Colonic mucosa (tissue), 4 donors: ENCODE measurements around the gene ALPK3. TPM values are rescaled to one million over a fixed set of nuclear protein-coding genes. Genes with fewer than 3 reads are reported as not detected.

Experiments used
- DNase-seq: peaks from one replicate; pipeline ENCODE4 v3.0.0-alpha.2; 2020
- H3K27ac ChIP-seq: fragments of 200-600 bp; one replicate; pipeline ENCODE4 v1.8.0; 2021
- H3K27me3 ChIP-seq: fragments of 200-600 bp; one replicate; pipeline ENCODE4 v1.8.0; 2021
- H3K36me3 ChIP-seq: fragments of 200-600 bp; one replicate; pipeline ENCODE4 v1.8.0; 2021
- H3K4me1 ChIP-seq: fragments of 200-600 bp; one replicate; pipeline ENCODE4 v1.8.0; 2021; ENCODE audit warnings: mild to moderate bottlenecking
- H3K4me3 ChIP-seq: fragments of 200-600 bp; one replicate; pipeline ENCODE4 v1.8.0; 2021
- H3K9ac ChIP-seq, 2 donors: one replicate each; pipeline ENCODE4 v1.7.0; 2013; ENCODE audit warnings: control low read depth in 2 of 2, low read depth in 2 of 2, low read length in 2 of 2
- H3K9me3 ChIP-seq: fragments of 200-600 bp; one replicate; pipeline ENCODE4 v1.8.0; 2021
- CTCF ChIP-seq: fragments of 200-600 bp; IDR thresholded peaks from one replicate; pipeline ENCODE4 v1.8.0; 2022; ENCODE audit warnings: antibody characterized with exemption, mild to moderate bottlenecking
- intact Hi-C: fragments of 100-400 bp; cut with DNase I; formaldehyde crosslinking; loops from one replicate; pipeline ENCODE4 v1.14.1; 2022
- total RNA-seq, 2 donors: library from RNA; stranded (reverse); fragmentation: NEBNext Ultra II Directional in 1 of 2; extraction: Animal tissue kit (Norgen Biotek cat#: 25700) in 1 of 2; gene quantifications; one replicate each; pipeline ENCODE4 v1.2.1, GENCODE V29; 2021
- donor health status: healthy.
- donor health status: DM: no; HTN: no; CAD: no.
- donor health status: DM: no; HTN: no; CAD: no.

The ALPK3 gene
- total RNA-seq, 2 donors from 2014 or later: 0.74 to 2.4 TPM

GRCh38 chr15:84885801-84886200 is 68.6 kb downstream of the ALPK3 start:
- Histone ChIP-seq H3K27me3 (no peaks in the 10 kb centered on the region), H3K9ac (no peak overlapping the region), H3K27ac (no peak overlapping the region), H3K36me3 (no peaks in the 10 kb centered on the region), H3K9me3 (no peaks in the 10 kb centered on the region), H3K4me1 (no peaks in the 10 kb centered on the region), H3K4me3 (no peak overlapping the region)
- DNase-seq: no peak
- no peak for TF ChIP-seq CTCF
- intact Hi-C loops: no loop called here

GRCh38 chr15:84886211-84886983 is 69.2 kb downstream of the ALPK3 start:
- H3K4me3 ChIP-seq: no peak overlapping the region
- DNase-seq: no peak
- intact Hi-C loops: no loop called here
- no peaks in the 10 kb centered on the region for H3K36me3 ChIP-seq
- no peaks in the 10 kb centered on the region for H3K9me3 ChIP-seq
- no peak for TF ChIP-seq CTCF
- no peaks in the 10 kb centered on the region for H3K27me3 ChIP-seq
- no peak overlapping the region for H3K9ac ChIP-seq
- no peak overlapping the region for H3K27ac ChIP-seq
- no peaks in the 10 kb centered on the region for H3K4me1 ChIP-seq

GRCh38 chr15:84886984-84887299 is 69.8 kb downstream of the ALPK3 start:
- no peak for TF ChIP-seq CTCF
- Histone ChIP-seq H3K9me3 (no peaks in the 10 kb centered on the region), H3K27me3 (no peaks in the 10 kb centered on the region), H3K4me3 (no peak overlapping the region), H3K9ac (no peak overlapping the region), H3K4me1 (no peaks in the 10 kb centered on the region), H3K36me3 (no peaks in the 10 kb centered on the region), H3K27ac (no peak overlapping the region)
- intact Hi-C loops: no loop called here
- no peak for DNase-seq

GRCh38 chr15:84887938-84888337 is 70.8 kb downstream of the ALPK3 start:
- no peaks in the 10 kb centered on the region for H3K36me3 ChIP-seq
- H3K4me1 ChIP-seq: no peaks in the 10 kb centered on the region
- no peaks in the 10 kb centered on the region for H3K27me3 ChIP-seq
- H3K27ac ChIP-seq: no peak overlapping the region
- intact Hi-C loops: no loop called here
- H3K9me3 ChIP-seq: no peaks in the 10 kb centered on the region
- H3K4me3 ChIP-seq: no peak overlapping the region
- no peak for DNase-seq
- H3K9ac ChIP-seq: no peak overlapping the region
- no peak for TF ChIP-seq CTCF

GRCh38 chr15:84888639-84889038 is 71.5 kb downstream of the ALPK3 start:
- Histone ChIP-seq H3K9ac (no peak overlapping the region), H3K4me3 (no peak overlapping the region), H3K36me3 (no peaks in the 10 kb centered on the region), H3K27ac (no peak overlapping the region), H3K27me3 (no peaks in the 10 kb centered on the region), H3K9me3 (no peaks in the 10 kb centered on the region), H3K4me1 (no peaks in the 10 kb centered on the region)
- intact Hi-C loops: no loop called here
- no peak for DNase-seq
- TF ChIP-seq CTCF: no peak
